Tibial nerve (tissue), 3 donors: ENCODE measurements around the gene ZNF518A.

Experiments
- POLR2A ChIP-seq, 2 donors: fragments of 450-650 bp; IDR thresholded peaks; one replicate each; pipeline ENCODE4 v1.6.1; 2017; ENCODE audit warnings: antibody characterized with exemption in 2 of 2, mild to moderate bottlenecking in 2 of 2, moderate library complexity in 2 of 2
- TF ChIP-seq, protein P1 (sequence below), 5 experiments: fragments of 200-600 bp in 3 of 5; fragments of 450-650 bp in 2 of 5; sonication (generic) in 3 of 5; IDR thresholded peaks; one replicate each; pipeline ENCODE4 v1.5.1; 2016 to 2019; ENCODE audit warnings: antibody characterized with exemption in 5 of 5, mild to moderate bottlenecking in 3 of 5, moderate library complexity in 2 of 5

DNA sequence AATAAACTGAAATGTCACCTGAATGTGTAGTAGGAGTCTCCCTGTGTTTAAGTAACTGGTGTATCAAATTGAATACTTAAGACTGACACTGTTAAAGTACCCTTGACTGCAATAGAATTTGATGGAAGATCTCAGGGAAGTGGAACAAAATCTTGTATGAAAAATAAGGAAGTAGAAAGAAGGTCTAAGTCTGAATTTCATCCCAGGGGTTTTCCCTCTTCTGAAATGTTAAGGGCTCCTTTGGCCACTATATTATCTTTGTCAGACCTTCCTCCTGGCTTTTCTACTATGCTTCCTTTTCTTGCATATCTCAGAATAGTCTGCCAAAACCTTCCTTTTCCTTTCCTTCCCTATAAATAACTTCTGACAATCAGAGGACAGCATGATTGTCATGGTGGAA, 81.7 kb downstream of the ZNF518A start:
- TF ChIP-seq, protein P1, sequence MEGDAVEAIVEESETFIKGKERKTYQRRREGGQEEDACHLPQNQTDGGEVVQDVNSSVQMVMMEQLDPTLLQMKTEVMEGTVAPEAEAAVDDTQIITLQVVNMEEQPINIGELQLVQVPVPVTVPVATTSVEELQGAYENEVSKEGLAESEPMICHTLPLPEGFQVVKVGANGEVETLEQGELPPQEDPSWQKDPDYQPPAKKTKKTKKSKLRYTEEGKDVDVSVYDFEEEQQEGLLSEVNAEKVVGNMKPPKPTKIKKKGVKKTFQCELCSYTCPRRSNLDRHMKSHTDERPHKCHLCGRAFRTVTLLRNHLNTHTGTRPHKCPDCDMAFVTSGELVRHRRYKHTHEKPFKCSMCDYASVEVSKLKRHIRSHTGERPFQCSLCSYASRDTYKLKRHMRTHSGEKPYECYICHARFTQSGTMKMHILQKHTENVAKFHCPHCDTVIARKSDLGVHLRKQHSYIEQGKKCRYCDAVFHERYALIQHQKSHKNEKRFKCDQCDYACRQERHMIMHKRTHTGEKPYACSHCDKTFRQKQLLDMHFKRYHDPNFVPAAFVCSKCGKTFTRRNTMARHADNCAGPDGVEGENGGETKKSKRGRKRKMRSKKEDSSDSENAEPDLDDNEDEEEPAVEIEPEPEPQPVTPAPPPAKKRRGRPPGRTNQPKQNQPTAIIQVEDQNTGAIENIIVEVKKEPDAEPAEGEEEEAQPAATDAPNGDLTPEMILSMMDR (IDR thresholded peaks at IDR 0.05) = no peak
- TF ChIP-seq POLR2A (IDR thresholded peaks at IDR 0.05) = no peak
